A673 (cell line): ENCODE measurements around the gene NEDD4L.

Experiments used
- CTCF ChIP-seq: fragments of 300-800, 200-600 bp; sonication (generic); conservative IDR thresholded peaks from 2 replicates; pipeline ENCODE4 v1.5.1; 2017; ENCODE audit warnings: low read depth, mild to moderate bottlenecking, antibody characterized with exemption, low read length, moderate library complexity, mixed read lengths
- EZH2 ChIP-seq: fragments of 200-600 bp; sonication (generic); IDR thresholded peaks from 2 replicates; pipeline ENCODE4 v1.6.1; 2017; ENCODE audit warnings: borderline replicate concordance, low read depth, mild to moderate bottlenecking, mixed read lengths, antibody characterized with exemption, low read length; ENCODE audit not compliant: poor library complexity, severe bottlenecking

- TF ChIP-seq CTCF: no peak
- no peak for TF ChIP-seq EZH2
Observed at GRCh38 chr18:58187674-58188073, 143.6 kb downstream of the NEDD4L start.
